SK-N-SH (cell line): ENCODE data around the gene TSPAN16. TPM values are rescaled to one million over a fixed set of nuclear protein-coding genes. Genes with fewer than 3 reads are reported as not detected.

Source experiments
- CTCF ChIA-PET: fragments of 300-600, 350-600 bp; formaldehyde crosslinking; extraction: SDS; loops from one replicate; lab custom pipeline; 2021; lab: Yijun Ruan, JAX
- POLR2A ChIA-PET: fragments of 350-600 bp; sonication (Branson Sonifier 250); formaldehyde crosslinking; extraction: SDS; loops from one replicate; lab custom pipeline; 2020; ENCODE audit warnings: antibody characterized with exemption, inconsistent platforms; lab: Yijun Ruan, JAX
- DNase-seq: peaks from one replicate; pipeline ENCODE4 v3.0.0; 2012
- H2AFZ ChIP-seq: fragments of 200-600 bp; sonication (generic); 2 replicates; pipeline ENCODE4 v1.8.1; 2016; ENCODE audit warnings: antibody characterized with exemption, mild to moderate bottlenecking, low read depth
- H3F3A ChIP-seq: fragments of 200-600 bp; sonication (generic); replicated peaks from 2 replicates; pipeline ENCODE3; 2016; ENCODE audit warnings: antibody characterized with exemption, mild to moderate bottlenecking; ENCODE audit not compliant: insufficient read depth
- H3K27ac ChIP-seq, 2 experiments: fragments of 200-500 bp in 1 of 2; fragments of 200-600 bp in 1 of 2; sonication (Bioruptor generic) in 1 of 2; sonication (generic), shearing (Covaris generic) in 1 of 2; 2 replicates each; pipeline versions ENCODE4 v1.5.1 to v1.6.1; 2014 to 2016; ENCODE audit warnings: low read depth in 2 of 2, inconsistent platforms in 1 of 2, low read length in 1 of 2, mild to moderate bottlenecking in 1 of 2, mixed read lengths in 1 of 2
- H3K27me3 ChIP-seq: fragments of 200-600 bp; sonication (generic), shearing (Covaris generic); 2 replicates; pipeline ENCODE4 v1.6.1; 2016; ENCODE audit warnings: mixed run types; ENCODE audit not compliant: insufficient read depth
- H3K36me3 ChIP-seq, 2 experiments: fragments of 200-500 bp in 1 of 2; fragments of 200-600 bp in 1 of 2; sonication (Bioruptor generic) in 1 of 2; sonication (generic) in 1 of 2; replicated peaks in 1 of 2; 2 replicates each; pipeline versions ENCODE3 to v1.5.1; 2014 to 2016; ENCODE audit warnings: low read length in 1 of 2, mild to moderate bottlenecking in 1 of 2; ENCODE audit not compliant: insufficient read depth in 2 of 2, control insufficient read depth in 1 of 2
- H3K4me1 ChIP-seq, 2 experiments: fragments of 200-500 bp in 1 of 2; fragments of 200-600 bp in 1 of 2; sonication (Bioruptor generic) in 1 of 2; sonication (generic), shearing (Covaris generic) in 1 of 2; 2 replicates each; pipeline versions ENCODE4 v1.5.1 to v1.6.1; 2014 to 2016; ENCODE audit warnings: low read depth in 1 of 2, low read length in 1 of 2, mixed run types in 1 of 2; ENCODE audit not compliant: insufficient read depth in 2 of 2, control insufficient read depth in 1 of 2
- H3K4me2 ChIP-seq: fragments of 200-600 bp; sonication (generic), shearing (Covaris generic); 2 replicates; pipeline ENCODE4 v1.6.1; 2017; ENCODE audit warnings: mixed run types
- H3K4me3 ChIP-seq, 2 experiments: fragments of 200-500 bp in 1 of 2; fragments of 200-600 bp in 1 of 2; sonication (Bioruptor generic) in 1 of 2; sonication (generic), shearing (Covaris generic) in 1 of 2; 2 replicates each; pipeline versions ENCODE4 v1.5.1 to v1.8.1; 2014 to 2016; ENCODE audit warnings: low read depth in 2 of 2, inconsistent platforms in 1 of 2, low read length in 1 of 2, mild to moderate bottlenecking in 1 of 2, mixed read lengths in 1 of 2, moderate library complexity in 1 of 2
- H3K79me2 ChIP-seq: fragments of 200-600 bp; sonication (generic); 2 replicates; pipeline ENCODE4 v1.8.1; 2017; ENCODE audit warnings: mild to moderate bottlenecking; ENCODE audit not compliant: insufficient read depth
- H3K9ac ChIP-seq: fragments of 200-600 bp; sonication (generic); 2 replicates; pipeline ENCODE4 v1.6.1; 2017; ENCODE audit warnings: mixed run types
- H3K9me2 ChIP-seq: fragments of 200-600 bp; sonication (generic); 2 replicates; pipeline ENCODE4 v1.6.1; 2017; ENCODE audit warnings: mixed run types
- H3K9me3 ChIP-seq: fragments of 200-600 bp; sonication (generic); 2 replicates; pipeline ENCODE4 v1.6.1; 2017; ENCODE audit warnings: mixed run types, mild to moderate bottlenecking, moderate library complexity
- H4K20me1 ChIP-seq: fragments of 200-600 bp; sonication (generic); 2 replicates; pipeline ENCODE4 v1.6.1; 2017; ENCODE audit warnings: mild to moderate bottlenecking, mixed run types; ENCODE audit not compliant: insufficient read depth
- ELF1 ChIP-seq: IDR thresholded peaks from 2 replicates; pipeline ENCODE4 v1.4.0; 2012
- FOSL2 ChIP-seq: IDR thresholded peaks from 2 replicates; pipeline ENCODE4 v1.4.0; 2012; ENCODE audit warnings: low read depth, mild to moderate bottlenecking, moderate library complexity, borderline replicate concordance
- FOXJ3 ChIP-seq: sonication (generic); formaldehyde crosslinking; IDR thresholded peaks from 2 replicates; pipeline ENCODE4 v1.5.1; 2020; ENCODE audit warnings: mild to moderate bottlenecking, missing genetic modification reagents
- GABPA ChIP-seq: IDR thresholded peaks from 2 replicates; pipeline ENCODE4 v1.4.0; 2012; ENCODE audit warnings: low read depth, mild to moderate bottlenecking
- GATA2 ChIP-seq: sonication (generic); formaldehyde crosslinking; IDR thresholded peaks from 2 replicates; pipeline ENCODE4 v1.5.0; 2020; ENCODE audit warnings: mild to moderate bottlenecking, missing genetic modification reagents
- JUND ChIP-seq: IDR thresholded peaks from 2 replicates; pipeline ENCODE4 v1.4.0; 2012
- MEF2A ChIP-seq: IDR thresholded peaks from 2 replicates; pipeline ENCODE4 v1.4.0; 2012; ENCODE audit warnings: low read depth, borderline replicate concordance
- MXI1 ChIP-seq: IDR thresholded peaks from 2 replicates; pipeline ENCODE4 v1.6.1; 2012; ENCODE audit warnings: mild to moderate bottlenecking, low read depth, low read length, improper control_type of control experiment
- POLR2AphosphoS5 ChIP-seq: IDR thresholded peaks from 2 replicates; pipeline ENCODE4 v1.6.1; 2012; ENCODE audit warnings: low read depth, low read length
- RFX5 ChIP-seq: IDR thresholded peaks from 2 replicates; pipeline ENCODE4 v1.6.1; 2012; ENCODE audit warnings: mild to moderate bottlenecking, improper control_type of control experiment, low read length
- RXRA ChIP-seq: IDR thresholded peaks from 2 replicates; pipeline ENCODE4 v1.4.0; 2012; ENCODE audit warnings: low read depth, mild to moderate bottlenecking, borderline replicate concordance
- WGBS: methylation state at CpG from one replicate; pipeline ENCODE4 v1.1.6; 2017; ENCODE audit warnings: low lambda C conversion rate; 5-methylcytosine and 5-hydroxymethylcytosine counted together
- polyA plus RNA-seq, 3 experiments: library from polyadenylated mRNA; depleted of rRNA; stranded (reverse); fragments of >200 nt; gene quantifications; 2 replicates each; pipeline ENCODE4 v1.2.3, GENCODE V29; 2012
- TF ChIP-seq, protein P1 (sequence below): IDR thresholded peaks from 2 replicates; pipeline ENCODE4 v1.4.0; 2012; ENCODE audit warnings: low read depth
- TF ChIP-seq, protein P2 (sequence below): IDR thresholded peaks from 2 replicates; pipeline ENCODE4; 2012
- TF ChIP-seq, protein P3 (sequence below): IDR thresholded peaks from 2 replicates; pipeline ENCODE4 v1.6.1; 2012; ENCODE audit warnings: mild to moderate bottlenecking, low read depth, low read length, moderate library complexity
- TF ChIP-seq, protein P4 (sequence below): IDR thresholded peaks from 2 replicates; pipeline ENCODE4 v1.4.0; 2012; ENCODE audit warnings: low read depth, borderline replicate concordance

The TSPAN16 gene
- polyA plus RNA-seq, 1 of the 3 experiments (the other 2 are of a cell fraction) = not detected

DNA sequence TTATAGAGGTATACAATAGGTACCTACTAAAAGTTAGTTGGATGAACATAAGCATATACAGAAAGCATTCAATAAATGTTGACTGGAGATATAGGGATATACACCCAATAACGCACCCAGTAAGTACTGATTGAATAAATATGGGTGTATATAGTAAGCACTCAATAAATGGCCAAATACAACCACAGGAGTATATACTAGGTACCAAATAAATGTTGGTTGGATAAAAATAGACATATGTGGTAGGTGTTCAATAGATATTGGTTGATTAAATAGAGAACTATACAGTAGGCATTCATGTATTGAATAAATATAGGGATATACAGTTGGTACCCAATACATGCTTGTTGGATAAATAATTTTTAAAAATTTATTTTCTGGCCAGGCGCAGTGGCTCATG is 47.1 kb upstream of the TSPAN16 start:
- no peak overlapping the region for H3K4me2 ChIP-seq
- H3K9me3 ChIP-seq = no peaks in the 10 kb centered on the region
- H3K27ac ChIP-seq = no peak overlapping the region
- no peaks in the 10 kb centered on the region for H3K27me3 ChIP-seq
- no peak for DNase-seq
- no peaks in the 10 kb centered on the region for H3K4me1 ChIP-seq
- no peak overlapping the region for H3K9ac ChIP-seq
- 98% methylated on average over 2 of the region's 2 CpGs for WGBS
- no peak overlapping the region for H3K4me3 ChIP-seq
- TF ChIP-seq POLR2AphosphoS5 = no peak
- no peak for TF ChIP-seq GATA2 (CRISPR knock-in tag)
- no peak for TF ChIP-seq MEF2A
- TF ChIP-seq, protein P1, sequence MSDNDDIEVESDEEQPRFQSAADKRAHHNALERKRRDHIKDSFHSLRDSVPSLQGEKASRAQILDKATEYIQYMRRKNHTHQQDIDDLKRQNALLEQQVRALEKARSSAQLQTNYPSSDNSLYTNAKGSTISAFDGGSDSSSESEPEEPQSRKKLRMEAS = no peak
- H4K20me1 ChIP-seq = no peaks in the 10 kb centered on the region; the same call in 1 of the 2 replicates
- CTCF ChIA-PET = no interaction called here
- H2AFZ ChIP-seq = no peak overlapping the region
- H3K79me2 ChIP-seq = no peaks in the 10 kb centered on the region
- H3K36me3 ChIP-seq = peaks cover 9 to 23% of the 10 kb centered on the region in 2 experiments
- peaks cover 8% of the 10 kb centered on the region for H3F3A ChIP-seq
- no peaks in the 10 kb centered on the region for H3K9me2 ChIP-seq
- POLR2A ChIA-PET = interaction anchor here (0.6 kb wide), 1 partner anchor 341 kb away, joined by 4 read pairs; no protein-coding TSS in a partner anchor

DNA sequence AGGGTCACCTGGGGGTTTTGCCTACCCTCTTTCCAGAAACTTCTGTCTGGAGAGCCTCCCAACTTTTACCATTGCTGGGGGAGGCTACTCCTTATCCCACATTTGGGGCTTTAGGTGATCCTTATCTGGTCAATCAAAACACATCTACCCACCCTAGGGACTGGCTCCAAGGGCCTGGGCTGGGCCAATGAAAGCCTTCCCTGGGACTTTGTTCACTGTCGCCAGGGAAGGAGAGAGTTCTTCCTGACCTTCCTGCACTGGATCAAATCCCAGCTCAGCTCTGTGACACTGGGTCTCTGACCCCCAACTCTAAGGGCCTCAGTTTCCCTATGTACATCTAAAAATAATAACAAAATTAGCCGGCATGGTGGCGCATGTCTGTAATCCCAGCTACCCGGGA is 44.7 kb upstream of the TSPAN16 start:
- Histone ChIP-seq H3K9me3 (no peaks in the 10 kb centered on the region), H3F3A (no peaks in the 10 kb centered on the region), H3K4me3 (no peak overlapping the region), H3K36me3 (peaks cover 9 to 23% of the 10 kb centered on the region in 2 experiments), H4K20me1 (no peaks in the 10 kb centered on the region), H3K4me2 (no peak overlapping the region), H3K79me2 (no peaks in the 10 kb centered on the region), H3K9me2 (no peaks in the 10 kb centered on the region), H2AFZ (no peak overlapping the region), H3K9ac (no peak overlapping the region), H3K4me1 (no peaks in the 10 kb centered on the region; a peak in 1 of 4 replicates), H3K27ac (no peak overlapping the region), H3K27me3 (no peaks in the 10 kb centered on the region)
- TF ChIP-seq RFX5 = peak; percentile 94
- no peak for TF ChIP-seq GABPA
- POLR2A ChIA-PET = no interaction called here
- no peak for DNase-seq
- CTCF ChIA-PET = interaction anchor here (0.9 to 6.6 kb wide), 5 partner anchors 8 to 43 kb away, joined by 3 to 48 read pairs (median 3); no protein-coding TSS in a partner anchor
- 99% methylated on average over 4 of the region's 4 CpGs for WGBS

DNA sequence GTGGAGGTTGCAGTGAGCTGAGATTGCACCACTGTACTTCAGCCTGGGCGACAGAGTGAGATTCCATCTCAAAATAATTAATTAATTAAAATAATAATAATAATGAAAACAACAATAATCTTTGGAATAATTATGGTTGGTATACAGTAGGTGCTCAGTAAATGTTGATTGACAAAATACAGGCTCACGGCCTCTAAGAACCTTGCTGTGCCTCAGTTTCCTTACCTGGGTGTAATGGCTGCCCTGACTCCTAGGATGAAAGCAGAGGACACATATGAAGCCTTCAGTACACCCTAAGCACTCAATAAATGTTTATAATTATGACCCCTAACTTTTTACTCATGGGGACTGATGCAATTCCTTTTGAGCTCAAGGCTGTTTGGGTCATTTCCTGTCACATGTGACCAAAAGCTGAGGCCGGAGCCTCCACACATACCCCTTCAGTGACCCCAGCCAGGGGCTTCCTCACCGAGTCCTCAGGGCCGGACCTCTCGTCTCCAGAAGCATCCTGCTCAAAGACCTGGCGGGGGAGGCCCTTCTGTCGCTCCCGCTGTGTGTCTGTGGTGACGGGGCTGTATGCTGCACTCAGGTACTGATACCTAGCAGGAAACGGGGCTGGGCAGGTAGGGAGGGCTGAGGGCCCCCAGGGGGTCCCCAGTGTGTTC is 44.2 kb upstream of the TSPAN16 start:
- H3K27ac ChIP-seq = no peak overlapping the region
- TF ChIP-seq ELF1 = no peak
- TF ChIP-seq MXI1 = no peak
- TF ChIP-seq, protein P2, sequence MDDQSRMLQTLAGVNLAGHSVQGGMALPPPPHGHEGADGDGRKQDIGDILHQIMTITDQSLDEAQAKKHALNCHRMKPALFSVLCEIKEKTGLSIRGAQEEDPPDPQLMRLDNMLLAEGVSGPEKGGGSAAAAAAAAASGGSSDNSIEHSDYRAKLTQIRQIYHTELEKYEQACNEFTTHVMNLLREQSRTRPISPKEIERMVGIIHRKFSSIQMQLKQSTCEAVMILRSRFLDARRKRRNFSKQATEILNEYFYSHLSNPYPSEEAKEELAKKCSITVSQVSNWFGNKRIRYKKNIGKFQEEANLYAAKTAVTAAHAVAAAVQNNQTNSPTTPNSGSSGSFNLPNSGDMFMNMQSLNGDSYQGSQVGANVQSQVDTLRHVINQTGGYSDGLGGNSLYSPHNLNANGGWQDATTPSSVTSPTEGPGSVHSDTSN = no peak
- TF ChIP-seq JUND = no peak
- no peak for TF ChIP-seq FOXJ3 (CRISPR knock-in tag)
- TF ChIP-seq FOSL2 = no peak
- no peak for TF ChIP-seq RXRA
- TF ChIP-seq, protein P3, sequence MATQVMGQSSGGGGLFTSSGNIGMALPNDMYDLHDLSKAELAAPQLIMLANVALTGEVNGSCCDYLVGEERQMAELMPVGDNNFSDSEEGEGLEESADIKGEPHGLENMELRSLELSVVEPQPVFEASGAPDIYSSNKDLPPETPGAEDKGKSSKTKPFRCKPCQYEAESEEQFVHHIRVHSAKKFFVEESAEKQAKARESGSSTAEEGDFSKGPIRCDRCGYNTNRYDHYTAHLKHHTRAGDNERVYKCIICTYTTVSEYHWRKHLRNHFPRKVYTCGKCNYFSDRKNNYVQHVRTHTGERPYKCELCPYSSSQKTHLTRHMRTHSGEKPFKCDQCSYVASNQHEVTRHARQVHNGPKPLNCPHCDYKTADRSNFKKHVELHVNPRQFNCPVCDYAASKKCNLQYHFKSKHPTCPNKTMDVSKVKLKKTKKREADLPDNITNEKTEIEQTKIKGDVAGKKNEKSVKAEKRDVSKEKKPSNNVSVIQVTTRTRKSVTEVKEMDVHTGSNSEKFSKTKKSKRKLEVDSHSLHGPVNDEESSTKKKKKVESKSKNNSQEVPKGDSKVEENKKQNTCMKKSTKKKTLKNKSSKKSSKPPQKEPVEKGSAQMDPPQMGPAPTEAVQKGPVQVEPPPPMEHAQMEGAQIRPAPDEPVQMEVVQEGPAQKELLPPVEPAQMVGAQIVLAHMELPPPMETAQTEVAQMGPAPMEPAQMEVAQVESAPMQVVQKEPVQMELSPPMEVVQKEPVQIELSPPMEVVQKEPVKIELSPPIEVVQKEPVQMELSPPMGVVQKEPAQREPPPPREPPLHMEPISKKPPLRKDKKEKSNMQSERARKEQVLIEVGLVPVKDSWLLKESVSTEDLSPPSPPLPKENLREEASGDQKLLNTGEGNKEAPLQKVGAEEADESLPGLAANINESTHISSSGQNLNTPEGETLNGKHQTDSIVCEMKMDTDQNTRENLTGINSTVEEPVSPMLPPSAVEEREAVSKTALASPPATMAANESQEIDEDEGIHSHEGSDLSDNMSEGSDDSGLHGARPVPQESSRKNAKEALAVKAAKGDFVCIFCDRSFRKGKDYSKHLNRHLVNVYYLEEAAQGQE = no peak
- TF ChIP-seq, protein P4, sequence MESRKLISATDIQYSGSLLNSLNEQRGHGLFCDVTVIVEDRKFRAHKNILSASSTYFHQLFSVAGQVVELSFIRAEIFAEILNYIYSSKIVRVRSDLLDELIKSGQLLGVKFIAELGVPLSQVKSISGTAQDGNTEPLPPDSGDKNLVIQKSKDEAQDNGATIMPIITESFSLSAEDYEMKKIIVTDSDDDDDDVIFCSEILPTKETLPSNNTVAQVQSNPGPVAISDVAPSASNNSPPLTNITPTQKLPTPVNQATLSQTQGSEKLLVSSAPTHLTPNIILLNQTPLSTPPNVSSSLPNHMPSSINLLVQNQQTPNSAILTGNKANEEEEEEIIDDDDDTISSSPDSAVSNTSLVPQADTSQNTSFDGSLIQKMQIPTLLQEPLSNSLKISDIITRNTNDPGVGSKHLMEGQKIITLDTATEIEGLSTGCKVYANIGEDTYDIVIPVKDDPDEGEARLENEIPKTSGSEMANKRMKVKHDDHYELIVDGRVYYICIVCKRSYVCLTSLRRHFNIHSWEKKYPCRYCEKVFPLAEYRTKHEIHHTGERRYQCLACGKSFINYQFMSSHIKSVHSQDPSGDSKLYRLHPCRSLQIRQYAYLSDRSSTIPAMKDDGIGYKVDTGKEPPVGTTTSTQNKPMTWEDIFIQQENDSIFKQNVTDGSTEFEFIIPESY = no peak

More for the DNA sequence above, 44.2 kb upstream of the TSPAN16 start:
- Histone ChIP-seq H3K27me3 (no peaks in the 10 kb centered on the region), H3K9me2 (no peaks in the 10 kb centered on the region), H4K20me1 (no peaks in the 10 kb centered on the region), H3K4me2 (no peak overlapping the region), H3K9ac (no peak overlapping the region), H3K9me3 (no peaks in the 10 kb centered on the region), H3K4me1 (no peaks in the 10 kb centered on the region; a peak in 1 of 4 replicates), H3K36me3 (peaks cover 9 to 23% of the 10 kb centered on the region in 2 experiments), H2AFZ (no peak overlapping the region), H3F3A (no peaks in the 10 kb centered on the region), H3K79me2 (no peaks in the 10 kb centered on the region), H3K4me3 (no peak overlapping the region)
- POLR2A ChIA-PET = no interaction called here
- WGBS = 92% methylated on average over 8 of the region's 11 CpGs
- no peak for DNase-seq
- CTCF ChIA-PET = interaction anchor here (1.1 to 6.6 kb wide), 3 partner anchors 9 to 24 kb away, joined by 3 to 48 read pairs (median 4); no protein-coding TSS in a partner anchor
